ENCODE data around the gene CAPN9. TPM values are rescaled to one million over a fixed set of nuclear protein-coding genes. Genes with fewer than 3 reads are reported as not detected.
A peak's percentile ranks its signal among the peaks of the same experiment; 100 is the strongest.
"Not testable (repeated sequence)": the region's sequence is repeated elsewhere in the genome, so short reads cannot be mapped to it uniquely, and the experiment has no call there.

The CAPN9 gene
- total RNA-seq, 1 donor from 2014 or later = 0.14 TPM

- Histone ChIP-seq H3K9me3 (replicated peaks) (no peaks in the 10 kb centered on the region), H3K27ac (replicated peaks) (no peak overlapping the region), H3K4me3 (no peak overlapping the region), H3K36me3 (no peaks in the 10 kb centered on the region), H3K27me3 (ENCODE audit: low read depth) (no peaks in the 10 kb centered on the region), H3K4me1 (peaks cover 16% of the 10 kb centered on the region)
- TF ChIP-seq, protein P1, sequence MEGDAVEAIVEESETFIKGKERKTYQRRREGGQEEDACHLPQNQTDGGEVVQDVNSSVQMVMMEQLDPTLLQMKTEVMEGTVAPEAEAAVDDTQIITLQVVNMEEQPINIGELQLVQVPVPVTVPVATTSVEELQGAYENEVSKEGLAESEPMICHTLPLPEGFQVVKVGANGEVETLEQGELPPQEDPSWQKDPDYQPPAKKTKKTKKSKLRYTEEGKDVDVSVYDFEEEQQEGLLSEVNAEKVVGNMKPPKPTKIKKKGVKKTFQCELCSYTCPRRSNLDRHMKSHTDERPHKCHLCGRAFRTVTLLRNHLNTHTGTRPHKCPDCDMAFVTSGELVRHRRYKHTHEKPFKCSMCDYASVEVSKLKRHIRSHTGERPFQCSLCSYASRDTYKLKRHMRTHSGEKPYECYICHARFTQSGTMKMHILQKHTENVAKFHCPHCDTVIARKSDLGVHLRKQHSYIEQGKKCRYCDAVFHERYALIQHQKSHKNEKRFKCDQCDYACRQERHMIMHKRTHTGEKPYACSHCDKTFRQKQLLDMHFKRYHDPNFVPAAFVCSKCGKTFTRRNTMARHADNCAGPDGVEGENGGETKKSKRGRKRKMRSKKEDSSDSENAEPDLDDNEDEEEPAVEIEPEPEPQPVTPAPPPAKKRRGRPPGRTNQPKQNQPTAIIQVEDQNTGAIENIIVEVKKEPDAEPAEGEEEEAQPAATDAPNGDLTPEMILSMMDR (IDR thresholded peaks at IDR 0.05; ENCODE audit: borderline replicate concordance) = no peak
- no peak for DNase-seq
- intact Hi-C loops (cut with micrococcal nuclease) = no loop called here
Observed at GRCh38 chr1:230763927-230764591, 16.9 kb downstream of the CAPN9 start.

DNA sequence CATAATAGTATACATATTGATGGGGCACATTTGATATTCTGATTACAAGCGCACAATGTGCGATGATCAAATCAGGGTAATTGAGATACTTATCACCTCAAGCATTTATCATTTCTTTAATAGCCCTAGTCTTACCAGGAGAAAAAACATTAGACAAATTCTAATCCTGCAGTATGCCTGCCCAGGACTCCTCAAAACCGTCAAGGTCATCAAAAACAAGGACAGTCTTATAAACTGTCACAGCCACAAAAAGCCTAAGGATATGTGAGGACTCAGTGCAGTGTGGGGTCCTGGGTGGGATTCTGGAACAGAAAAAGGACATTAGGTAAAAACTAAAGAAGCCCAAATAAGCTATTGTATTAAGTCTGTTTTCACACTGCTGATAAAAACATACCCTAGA, 19.1 kb downstream of the CAPN9 start:
- DNase-seq = no peak
- H3K4me3 ChIP-seq = no peak overlapping the region
- no peak overlapping the region for H3K27ac ChIP-seq (replicated peaks)
- H3K4me1 ChIP-seq = peaks cover 10% of the 10 kb centered on the region
- peaks cover 8% of the 10 kb centered on the region for H3K9me3 ChIP-seq (replicated peaks)
- no peaks in the 10 kb centered on the region for H3K36me3 ChIP-seq
- TF ChIP-seq, protein P1 (IDR thresholded peaks at IDR 0.05; ENCODE audit: borderline replicate concordance) = no peak
- H3K27me3 ChIP-seq (ENCODE audit: low read depth) = no peaks in the 10 kb centered on the region
- intact Hi-C loops (cut with micrococcal nuclease) = no loop called here

DNA sequence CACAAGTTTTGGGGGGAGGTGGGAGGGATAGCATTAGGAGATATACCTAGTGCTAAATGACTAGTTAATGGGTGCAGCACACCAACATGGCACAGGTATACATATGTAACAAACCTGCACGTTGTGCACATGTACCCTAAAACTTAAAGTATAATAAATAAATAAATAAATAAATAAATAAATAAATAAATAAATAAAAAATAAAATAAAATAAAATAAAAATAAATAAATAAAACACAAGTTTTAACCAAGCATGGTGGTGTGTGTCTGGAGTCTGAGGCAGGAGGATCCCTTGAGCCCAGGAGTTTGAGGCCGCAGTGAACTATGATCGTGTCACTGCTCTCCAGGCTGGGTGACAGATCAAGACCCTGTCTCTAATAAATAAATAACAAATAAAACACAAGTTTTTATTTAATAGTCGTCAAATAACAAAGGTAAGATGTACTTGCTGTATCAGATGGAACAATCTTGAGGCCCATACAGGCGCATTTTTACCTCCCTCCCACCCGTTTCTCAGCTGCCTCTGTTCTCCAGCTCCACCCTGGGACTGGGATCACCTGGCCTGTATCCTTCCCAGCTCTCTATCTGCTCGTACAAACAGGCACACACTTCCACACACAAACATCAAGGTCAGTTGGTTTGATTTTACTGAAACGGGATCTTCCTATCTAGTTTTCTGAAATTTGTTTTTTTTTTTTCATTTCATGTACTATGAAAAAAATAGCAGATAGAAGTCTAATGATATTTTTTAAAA, 20.8 kb downstream of the CAPN9 start:
- H3K27me3 ChIP-seq (ENCODE audit: low read depth); intact Hi-C loops (cut with micrococcal nuclease); H3K27ac ChIP-seq (replicated peaks); DNase-seq; H3K4me3 ChIP-seq; H3K9me3 ChIP-seq (replicated peaks); H3K36me3 ChIP-seq: not testable (repeated sequence)
- H3K4me1 ChIP-seq = peaks cover 23% of the 10 kb centered on the region

- no peaks in the 10 kb centered on the region for H3K36me3 ChIP-seq
- H3K9me3 ChIP-seq (replicated peaks) = peaks cover 8% of the 10 kb centered on the region
- no peak overlapping the region for H3K4me3 ChIP-seq
- no peaks in the 10 kb centered on the region for H3K27me3 ChIP-seq (ENCODE audit: low read depth)
- TF ChIP-seq, protein P1 (IDR thresholded peaks at IDR 0.05; ENCODE audit: borderline replicate concordance) = no peak
- peak overlapping the region; percentile 33 for H3K27ac ChIP-seq (replicated peaks)
- H3K4me1 ChIP-seq = peaks cover 29% of the 10 kb centered on the region
- intact Hi-C loops (cut with micrococcal nuclease) = no loop called here
- DNase-seq = no peak
Observed at GRCh38 chr1:230768903-230769570, 21.8 kb downstream of the CAPN9 start.

- intact Hi-C loops (cut with micrococcal nuclease) = loop anchor here (10.0 kb wide), 2 partner anchors 76 to 136 kb away; no protein-coding TSS in a partner anchor
- H3K9me3 ChIP-seq (replicated peaks) = peaks cover 8% of the 10 kb centered on the region
- DNase-seq = no peak
- peaks cover 29% of the 10 kb centered on the region for H3K4me1 ChIP-seq
- H3K27ac ChIP-seq (replicated peaks) = no peak overlapping the region
- TF ChIP-seq, protein P1 (IDR thresholded peaks at IDR 0.05; ENCODE audit: borderline replicate concordance) = no peak
- H3K27me3 ChIP-seq (ENCODE audit: low read depth) = no peaks in the 10 kb centered on the region
- H3K36me3 ChIP-seq = no peaks in the 10 kb centered on the region
- H3K4me3 ChIP-seq = no peak overlapping the region
Observed at GRCh38 chr1:230770317-230770716, 23.1 kb downstream of the CAPN9 start.
